Measurements from ENCODE around the gene SH3BP4. TPM values are rescaled to one million over a fixed set of nuclear protein-coding genes. Genes with fewer than 3 reads are reported as not detected.

SH3BP4 gene
- total RNA-seq, 4 donors from 2014 or later: 13.5 to 28.4 (median 20.1) TPM

GRCh38 chr2:234970099-234970440 lies 18.3 kb downstream of the SH3BP4 start:
- no peaks in the 10 kb centered on the region for H3K36me3 ChIP-seq
- peak overlapping the region in 1 of 2 donors; percentile 26 for H3K27ac ChIP-seq
- no peaks in the 10 kb centered on the region for H3K27me3 ChIP-seq
- no peak for DNase-seq
- intact Hi-C loops (cut with DNase I; ENCODE audit: low total_unique reads): no loop called here
- TF ChIP-seq, protein P1, sequence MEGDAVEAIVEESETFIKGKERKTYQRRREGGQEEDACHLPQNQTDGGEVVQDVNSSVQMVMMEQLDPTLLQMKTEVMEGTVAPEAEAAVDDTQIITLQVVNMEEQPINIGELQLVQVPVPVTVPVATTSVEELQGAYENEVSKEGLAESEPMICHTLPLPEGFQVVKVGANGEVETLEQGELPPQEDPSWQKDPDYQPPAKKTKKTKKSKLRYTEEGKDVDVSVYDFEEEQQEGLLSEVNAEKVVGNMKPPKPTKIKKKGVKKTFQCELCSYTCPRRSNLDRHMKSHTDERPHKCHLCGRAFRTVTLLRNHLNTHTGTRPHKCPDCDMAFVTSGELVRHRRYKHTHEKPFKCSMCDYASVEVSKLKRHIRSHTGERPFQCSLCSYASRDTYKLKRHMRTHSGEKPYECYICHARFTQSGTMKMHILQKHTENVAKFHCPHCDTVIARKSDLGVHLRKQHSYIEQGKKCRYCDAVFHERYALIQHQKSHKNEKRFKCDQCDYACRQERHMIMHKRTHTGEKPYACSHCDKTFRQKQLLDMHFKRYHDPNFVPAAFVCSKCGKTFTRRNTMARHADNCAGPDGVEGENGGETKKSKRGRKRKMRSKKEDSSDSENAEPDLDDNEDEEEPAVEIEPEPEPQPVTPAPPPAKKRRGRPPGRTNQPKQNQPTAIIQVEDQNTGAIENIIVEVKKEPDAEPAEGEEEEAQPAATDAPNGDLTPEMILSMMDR (IDR thresholded peaks at IDR 0.05): no peak
- TF ChIP-seq POLR2A (IDR thresholded peaks at IDR 0.05): no peak
- H3K4me3 ChIP-seq: no peak overlapping the region
- H3K4me1 ChIP-seq: no peaks in the 10 kb centered on the region
- no peaks in the 10 kb centered on the region for H3K9me3 ChIP-seq

DNA sequence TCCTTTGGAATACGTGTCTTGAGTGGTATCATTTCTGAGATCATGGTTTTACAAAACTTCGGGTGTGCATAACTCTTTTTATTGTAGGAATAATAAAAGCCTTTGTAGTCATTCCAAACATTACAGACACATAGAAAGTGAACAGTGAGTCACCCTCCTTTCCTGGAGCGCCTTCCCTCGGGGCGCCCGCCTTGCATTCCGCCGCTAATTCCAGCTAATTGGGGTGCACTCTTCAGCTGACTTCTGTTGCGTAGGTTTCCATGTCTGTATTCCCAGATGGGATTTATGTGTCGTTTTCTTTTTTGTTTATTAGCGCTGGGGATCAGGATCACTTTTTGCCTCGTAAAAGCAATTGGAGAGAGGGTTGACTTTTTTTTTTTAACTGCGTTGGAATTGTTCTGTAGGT lies 18.7 kb downstream of the SH3BP4 start:
- Histone ChIP-seq H3K27me3 (no peaks in the 10 kb centered on the region), H3K4me1 (no peaks in the 10 kb centered on the region), H3K36me3 (no peaks in the 10 kb centered on the region), H3K27ac (peak overlapping the region in 1 of 2 donors; percentile 26), H3K9me3 (no peaks in the 10 kb centered on the region), H3K4me3 (no peak overlapping the region)
- no peak for DNase-seq
- intact Hi-C loops (cut with DNase I; ENCODE audit: low total_unique reads): no loop called here
- TF ChIP-seq POLR2A (IDR thresholded peaks at IDR 0.05): no peak
- TF ChIP-seq, protein P1 (IDR thresholded peaks at IDR 0.05): no peak

DNA sequence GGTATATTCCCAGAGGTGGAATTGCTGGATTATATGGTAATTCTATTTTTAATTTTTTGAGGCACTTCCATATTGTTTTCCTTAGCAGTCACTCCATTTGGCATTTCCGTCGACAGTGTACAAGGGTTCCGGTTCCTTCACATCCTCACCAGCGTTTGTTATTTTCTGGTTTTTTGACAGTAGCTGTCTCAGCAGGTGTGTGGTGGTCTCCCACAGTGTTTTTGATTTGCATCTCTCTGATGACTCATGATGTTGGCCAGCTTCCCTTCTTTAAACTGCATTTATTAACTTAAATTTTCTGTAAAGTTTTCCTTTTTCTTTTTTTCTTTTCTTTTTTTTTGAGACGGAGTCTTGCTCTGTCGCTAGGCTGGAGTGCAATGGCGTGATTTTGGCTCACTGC lies 19.7 kb downstream of the SH3BP4 start:
- Histone ChIP-seq H3K9me3 (no peaks in the 10 kb centered on the region), H3K4me1 (no peaks in the 10 kb centered on the region), H3K4me3 (no peak overlapping the region), H3K27me3 (no peaks in the 10 kb centered on the region), H3K36me3 (no peaks in the 10 kb centered on the region), H3K27ac (no peak overlapping the region)
- no peak for TF ChIP-seq POLR2A (IDR thresholded peaks at IDR 0.05)
- TF ChIP-seq, protein P1 (IDR thresholded peaks at IDR 0.05): no peak
- no peak for DNase-seq
- intact Hi-C loops (cut with DNase I; ENCODE audit: low total_unique reads): no loop called here

DNA sequence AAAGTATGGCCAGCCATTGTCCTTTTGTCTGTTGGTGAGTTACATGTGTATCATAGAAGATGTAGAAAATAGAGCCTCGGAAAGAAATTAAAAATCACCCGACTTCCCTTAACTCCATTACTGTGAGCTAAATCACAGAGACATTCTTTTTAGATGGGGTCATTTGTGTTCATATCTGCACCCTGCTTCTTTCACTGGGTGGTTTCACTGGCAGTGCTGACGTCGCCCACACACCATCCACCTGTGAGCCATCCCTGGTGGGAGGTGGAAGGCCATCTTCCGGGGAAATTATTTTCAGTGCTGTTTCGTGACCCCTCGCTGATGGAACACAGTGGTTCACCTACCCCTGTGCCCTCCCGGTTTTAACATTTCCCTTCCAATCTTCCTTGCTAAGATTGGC lies 21.2 kb downstream of the SH3BP4 start:
- Histone ChIP-seq H3K4me3 (no peak overlapping the region), H3K27me3 (no peaks in the 10 kb centered on the region), H3K9me3 (no peaks in the 10 kb centered on the region), H3K36me3 (no peaks in the 10 kb centered on the region), H3K27ac (no peak overlapping the region), H3K4me1 (peaks cover 0 to 7% of the 10 kb centered on the region in 2 donors)
- intact Hi-C loops (cut with DNase I; ENCODE audit: low total_unique reads): no loop called here
- no peak for DNase-seq
- TF ChIP-seq, protein P1 (IDR thresholded peaks at IDR 0.05): no peak
- TF ChIP-seq POLR2A (IDR thresholded peaks at IDR 0.05): no peak

DNA sequence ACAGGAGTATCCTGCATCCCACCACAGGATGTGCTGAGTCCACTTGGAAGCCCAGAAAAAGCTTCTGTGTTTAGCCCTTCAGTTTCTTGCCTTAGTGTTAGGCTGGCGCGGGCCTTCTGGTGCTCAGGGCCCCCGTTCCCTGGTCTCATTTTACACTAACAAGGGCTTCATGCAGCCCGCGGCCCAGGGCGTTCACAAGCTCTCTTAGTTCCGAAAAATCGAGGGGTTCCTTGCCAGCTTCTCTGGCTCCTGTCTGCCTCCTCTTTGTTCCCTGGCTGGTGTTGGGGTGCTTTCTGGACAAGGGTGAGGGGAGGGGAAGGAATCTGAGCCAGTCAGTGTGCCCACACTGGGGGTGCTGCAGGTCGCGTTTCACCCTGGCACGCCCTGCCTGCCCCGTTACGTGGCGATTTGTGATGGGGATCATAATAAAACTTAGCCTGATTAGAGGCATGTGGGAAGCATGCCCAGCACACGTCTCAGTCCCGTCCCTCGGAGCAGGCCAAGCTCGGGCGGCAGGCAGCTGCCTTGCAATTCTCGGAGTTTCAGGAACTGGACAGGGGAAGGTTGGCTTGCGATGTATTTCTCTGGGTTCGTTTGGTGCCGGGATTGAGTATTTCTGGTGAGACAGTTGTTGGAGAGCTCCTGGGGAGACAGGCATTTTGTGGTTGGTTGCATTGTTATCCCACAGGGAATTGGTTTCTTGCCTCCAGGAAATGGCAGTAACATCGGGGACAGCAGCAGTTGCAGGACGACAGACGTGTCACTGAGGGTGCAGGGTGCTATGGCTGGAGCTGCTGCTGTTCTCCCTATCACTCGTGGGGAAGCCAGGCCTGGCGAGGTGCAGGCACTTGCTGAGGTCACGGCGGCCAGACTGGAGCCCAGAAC lies 22.9 kb downstream of the SH3BP4 start:
- no peak for DNase-seq
- Histone ChIP-seq H3K4me3 (no peak overlapping the region), H3K36me3 (no peaks in the 10 kb centered on the region), H3K9me3 (no peaks in the 10 kb centered on the region), H3K27me3 (no peaks in the 10 kb centered on the region), H3K27ac (no peak overlapping the region), H3K4me1 (peaks cover 0 to 18% of the 10 kb centered on the region in 2 donors)
- intact Hi-C loops (cut with DNase I; ENCODE audit: low total_unique reads): no loop called here
- TF ChIP-seq, protein P1 (IDR thresholded peaks at IDR 0.05): no peak
- no peak for TF ChIP-seq POLR2A (IDR thresholded peaks at IDR 0.05)

All from uterus (tissue), 4 donors.